ENCODE results near the gene NDEL1.

Gene NDEL1

DNA sequence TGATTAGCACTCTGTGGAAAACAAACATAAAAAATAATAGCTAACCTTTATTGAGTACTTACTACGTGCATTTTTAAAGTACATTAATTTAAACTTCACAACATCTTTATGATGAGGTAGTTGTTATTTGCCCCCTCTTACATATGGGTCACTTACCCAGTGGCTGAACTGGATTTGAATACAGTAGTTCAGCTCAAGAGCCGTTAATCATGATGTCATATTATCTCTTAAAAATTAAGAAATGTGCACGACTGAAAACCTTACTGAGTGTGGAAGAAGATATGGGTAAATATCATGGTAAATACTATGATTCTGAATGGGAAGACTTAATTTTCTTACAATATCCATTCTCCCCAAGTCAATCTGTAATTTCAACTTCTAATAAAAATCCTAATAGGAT, 17.6 kb downstream of the NDEL1 start:
- DNase-seq = no peak
- Histone ChIP-seq H3K79me2 (ENCODE audit: insufficient read depth, low read length) (no peaks in the 10 kb centered on the region), H3K9ac (ENCODE audit: low read depth, low read length) (no peak overlapping the region), H3K36me3 (ENCODE audit: insufficient read depth, low read length) (peaks cover 82% of the 10 kb centered on the region), H3K27me3 (ENCODE audit: insufficient read depth, low read length, poor library complexity) (no peaks in the 10 kb centered on the region), H3K4me1 (ENCODE audit: insufficient read depth, low read length) (no peaks in the 10 kb centered on the region), H3K27ac (ENCODE audit: low read length) (no peak overlapping the region), H3K9me3 (ENCODE audit: insufficient read depth, low read length, severe bottlenecking) (no peaks in the 10 kb centered on the region), H3K4me3 (ENCODE audit: low read depth in 1 of 2, low read length in 2 of 2) (no peak overlapping the region), H3K4me2 (ENCODE audit: insufficient read depth, low read length) (no peak overlapping the region), H4K20me1 (ENCODE audit: insufficient read depth, low read length) (no peaks in the 10 kb centered on the region), H2AFZ (ENCODE audit: low read depth, low read length) (no peak overlapping the region)
- TF ChIP-seq, protein P1, sequence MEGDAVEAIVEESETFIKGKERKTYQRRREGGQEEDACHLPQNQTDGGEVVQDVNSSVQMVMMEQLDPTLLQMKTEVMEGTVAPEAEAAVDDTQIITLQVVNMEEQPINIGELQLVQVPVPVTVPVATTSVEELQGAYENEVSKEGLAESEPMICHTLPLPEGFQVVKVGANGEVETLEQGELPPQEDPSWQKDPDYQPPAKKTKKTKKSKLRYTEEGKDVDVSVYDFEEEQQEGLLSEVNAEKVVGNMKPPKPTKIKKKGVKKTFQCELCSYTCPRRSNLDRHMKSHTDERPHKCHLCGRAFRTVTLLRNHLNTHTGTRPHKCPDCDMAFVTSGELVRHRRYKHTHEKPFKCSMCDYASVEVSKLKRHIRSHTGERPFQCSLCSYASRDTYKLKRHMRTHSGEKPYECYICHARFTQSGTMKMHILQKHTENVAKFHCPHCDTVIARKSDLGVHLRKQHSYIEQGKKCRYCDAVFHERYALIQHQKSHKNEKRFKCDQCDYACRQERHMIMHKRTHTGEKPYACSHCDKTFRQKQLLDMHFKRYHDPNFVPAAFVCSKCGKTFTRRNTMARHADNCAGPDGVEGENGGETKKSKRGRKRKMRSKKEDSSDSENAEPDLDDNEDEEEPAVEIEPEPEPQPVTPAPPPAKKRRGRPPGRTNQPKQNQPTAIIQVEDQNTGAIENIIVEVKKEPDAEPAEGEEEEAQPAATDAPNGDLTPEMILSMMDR (IDR thresholded peaks at IDR 0.05; ENCODE audit: borderline replicate concordance, extremely low read depth, low read length, poor library complexity, severe bottlenecking) = no peak
- TF ChIP-seq EZH2 (IDR thresholded peaks at IDR 0.05; ENCODE audit: borderline replicate concordance, low read depth, low read length, severe bottlenecking) = no peak
- ATAC-seq (ENCODE audit: insufficient read depth, low read depth) = no peak

DNA sequence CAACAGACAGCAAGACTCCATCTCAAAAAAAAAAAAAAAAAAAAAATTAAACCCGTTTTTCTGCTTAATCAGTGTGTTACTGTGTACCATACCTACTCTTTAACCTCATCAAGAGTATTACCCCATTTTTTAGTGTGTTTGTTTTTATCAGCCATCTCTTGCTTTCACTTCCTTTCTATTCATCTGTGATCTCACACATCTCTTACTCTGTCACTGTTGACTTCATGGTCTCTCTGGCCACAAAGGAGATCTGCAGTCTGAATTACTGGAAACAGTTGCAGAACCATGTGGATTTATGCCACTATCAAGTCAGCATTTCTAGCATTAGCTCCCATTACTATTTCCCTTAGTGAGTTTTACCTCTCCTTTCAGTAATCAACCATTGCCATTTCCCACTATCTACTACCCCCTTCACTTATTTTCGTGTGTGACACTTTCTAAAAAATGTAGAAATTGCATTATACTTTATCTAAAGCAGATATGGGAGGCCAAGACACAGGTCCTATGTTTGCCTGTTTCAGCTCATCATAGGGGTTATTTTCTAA, 20.1 kb downstream of the NDEL1 start:
- Histone ChIP-seq H3K9me3 (ENCODE audit: insufficient read depth, low read length, severe bottlenecking) (no peaks in the 10 kb centered on the region), H2AFZ (ENCODE audit: low read depth, low read length) (no peak overlapping the region), H3K9ac (ENCODE audit: low read depth, low read length) (no peak overlapping the region), H3K27me3 (ENCODE audit: insufficient read depth, low read length, poor library complexity) (no peaks in the 10 kb centered on the region), H4K20me1 (ENCODE audit: insufficient read depth, low read length) (no peaks in the 10 kb centered on the region), H3K79me2 (ENCODE audit: insufficient read depth, low read length) (no peaks in the 10 kb centered on the region), H3K4me3 (ENCODE audit: low read depth in 1 of 2, low read length in 2 of 2) (no peak overlapping the region), H3K4me2 (ENCODE audit: insufficient read depth, low read length) (no peak overlapping the region), H3K36me3 (ENCODE audit: insufficient read depth, low read length) (peaks cover 86% of the 10 kb centered on the region), H3K4me1 (ENCODE audit: insufficient read depth, low read length) (no peaks in the 10 kb centered on the region), H3K27ac (ENCODE audit: low read length) (no peak overlapping the region)
- DNase-seq (no peak), ATAC-seq (ENCODE audit: insufficient read depth, low read depth) (no peak)
- TF ChIP-seq EZH2 (IDR thresholded peaks at IDR 0.05; ENCODE audit: borderline replicate concordance, low read depth, low read length, severe bottlenecking) = no peak
- TF ChIP-seq, protein P1 (IDR thresholded peaks at IDR 0.05; ENCODE audit: borderline replicate concordance, extremely low read depth, low read length, poor library complexity, severe bottlenecking) = no peak

DNA sequence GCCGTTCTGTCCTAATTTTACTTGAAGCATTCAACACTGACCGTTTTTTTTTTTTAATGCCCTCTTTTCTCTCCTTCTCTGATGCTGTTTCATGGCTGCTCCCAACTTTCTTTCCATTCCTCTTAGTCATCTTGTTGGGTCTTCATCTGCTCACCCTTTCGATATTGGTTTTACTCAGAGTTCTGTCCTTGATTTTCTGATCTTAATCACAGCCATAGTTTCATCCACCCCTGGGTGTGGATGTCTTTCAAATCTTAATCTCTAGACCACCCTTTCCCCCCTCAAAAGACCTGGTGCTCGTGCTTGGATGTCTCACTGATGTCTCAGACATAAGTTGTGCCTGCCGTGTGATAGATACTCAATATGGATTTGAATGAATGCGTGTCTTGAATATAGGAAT, 22.4 kb downstream of the NDEL1 start:
- Histone ChIP-seq H3K4me2 (ENCODE audit: insufficient read depth, low read length) (no peak overlapping the region), H2AFZ (ENCODE audit: low read depth, low read length) (no peak overlapping the region), H3K9ac (ENCODE audit: low read depth, low read length) (no peak overlapping the region), H3K27me3 (ENCODE audit: insufficient read depth, low read length, poor library complexity) (no peaks in the 10 kb centered on the region), H3K27ac (ENCODE audit: low read length) (no peak overlapping the region), H3K4me1 (ENCODE audit: insufficient read depth, low read length) (no peaks in the 10 kb centered on the region), H4K20me1 (ENCODE audit: insufficient read depth, low read length) (peaks cover 3% of the 10 kb centered on the region; the same call in 1 of the 2 replicates), H3K79me2 (ENCODE audit: insufficient read depth, low read length) (peaks cover 4% of the 10 kb centered on the region; the same call in 1 of the 2 replicates), H3K9me3 (ENCODE audit: insufficient read depth, low read length, severe bottlenecking) (no peaks in the 10 kb centered on the region), H3K4me3 (ENCODE audit: low read depth in 1 of 2, low read length in 2 of 2) (no peak overlapping the region), H3K36me3 (ENCODE audit: insufficient read depth, low read length) (peaks cover 89% of the 10 kb centered on the region)
- DNase-seq (no peak), ATAC-seq (ENCODE audit: insufficient read depth, low read depth) (no peak)
- TF ChIP-seq, protein P1 (IDR thresholded peaks at IDR 0.05; ENCODE audit: borderline replicate concordance, extremely low read depth, low read length, poor library complexity, severe bottlenecking) = no peak
- TF ChIP-seq EZH2 (IDR thresholded peaks at IDR 0.05; ENCODE audit: borderline replicate concordance, low read depth, low read length, severe bottlenecking) = no peak

Measured in DND-41 (cell line).